NOMO-1 treated with DMSO at 0.1 percent for 48 hours (cell line): ENCODE data around the gene SLC4A1.

Experiments
- DNase-seq: peaks from one replicate; lab custom pipeline; 2025; ENCODE audit not compliant: unreplicated experiment; lab: John Stamatoyannopoulos, UW

SLC4A1 gene

DNA sequence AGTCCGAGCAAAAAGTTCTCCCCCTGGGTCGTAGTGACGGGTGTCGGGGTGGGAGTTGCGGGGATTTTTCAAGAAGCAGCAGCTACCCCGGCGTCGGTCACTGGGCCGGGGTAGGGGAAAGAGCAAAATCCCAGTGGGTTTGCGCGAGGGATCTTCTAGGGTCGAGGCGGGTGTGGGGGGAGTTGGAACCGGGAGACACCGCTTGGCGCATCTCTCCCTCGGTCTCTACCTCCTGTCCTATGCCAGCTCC lies 46.1 kb downstream of the SLC4A1 start:
- no peak for DNase-seq

DNA sequence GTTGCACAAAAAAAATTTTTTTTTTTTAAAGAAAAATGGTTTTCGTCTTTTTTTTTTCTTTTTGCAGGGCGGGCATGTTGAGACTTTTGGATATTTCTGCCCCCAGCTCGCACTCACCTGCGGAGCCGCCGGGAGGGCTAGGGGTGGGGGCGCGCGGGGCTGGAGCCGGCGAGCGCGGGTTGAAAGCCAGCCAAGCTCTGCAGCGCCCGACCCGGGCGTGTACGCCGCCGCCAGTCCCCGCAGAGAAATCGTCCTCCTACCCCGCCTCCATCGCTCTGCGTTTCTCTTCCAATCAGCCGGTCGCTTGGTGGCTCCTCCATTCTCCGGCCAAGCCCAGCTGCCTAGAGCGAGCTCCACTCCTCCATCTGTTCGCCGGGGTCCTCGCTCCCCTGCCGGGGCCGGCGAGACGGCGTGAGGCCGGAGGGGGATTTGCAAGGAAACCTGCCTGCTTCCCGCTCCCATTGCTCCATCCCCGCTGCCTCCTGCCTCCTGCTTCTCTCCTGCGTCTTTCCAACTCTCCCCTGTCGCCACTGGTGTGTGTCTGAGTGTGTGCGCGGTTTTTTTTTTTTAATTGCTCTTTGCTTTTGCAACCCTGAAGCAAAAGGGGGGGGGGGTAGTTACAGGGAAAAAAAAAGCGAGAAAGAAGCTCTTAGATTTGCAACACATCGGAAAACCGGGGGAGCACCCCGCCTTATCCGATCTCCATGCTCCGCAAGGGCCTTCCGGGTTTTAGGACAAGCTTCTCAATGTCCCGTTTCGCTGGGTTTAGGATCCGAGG lies 46.7 kb downstream of the SLC4A1 start:
- peak; percentile 65 for DNase-seq

DNA sequence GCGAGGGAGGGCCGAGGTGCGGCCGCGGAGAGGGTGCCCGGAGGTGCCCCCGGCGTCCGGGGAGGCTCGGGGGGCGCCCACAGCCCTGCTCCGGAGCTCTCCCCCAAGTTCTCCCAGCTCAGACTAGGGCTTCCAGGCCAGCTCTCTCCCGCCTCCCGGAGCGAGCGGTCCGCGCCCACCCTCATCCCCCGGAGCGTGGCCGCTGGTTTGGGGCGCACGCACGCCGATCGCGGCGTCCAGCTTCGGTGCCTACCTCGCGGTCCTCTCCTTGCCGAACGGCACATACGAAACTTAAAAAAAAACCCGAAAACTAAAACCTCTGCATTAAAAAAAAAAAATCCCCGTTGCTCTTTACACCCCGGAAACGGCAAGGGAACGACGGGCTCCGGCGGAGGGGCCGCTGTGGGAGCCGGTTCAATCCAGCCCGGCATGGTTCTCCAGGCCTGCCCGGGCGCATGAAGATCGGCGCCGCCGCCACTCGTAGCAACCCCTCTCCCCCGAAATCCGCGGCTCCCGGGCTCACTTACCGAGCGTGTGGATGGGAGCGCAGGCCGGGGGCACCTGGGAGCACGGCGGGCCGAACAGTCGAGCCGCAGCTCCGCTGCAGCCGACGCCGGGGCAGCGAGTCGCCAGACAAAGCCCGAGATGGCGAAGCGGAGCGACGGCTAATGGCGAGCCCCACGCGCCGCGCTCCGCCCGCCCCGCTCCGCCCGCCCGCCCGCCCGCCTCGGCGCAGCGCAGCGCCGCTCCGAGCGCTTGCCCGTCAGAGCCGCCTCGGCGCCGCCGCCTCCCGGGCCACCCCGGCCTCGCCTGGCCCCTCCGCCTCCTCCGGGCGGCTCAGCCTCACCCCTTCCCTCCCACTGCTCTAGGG lies 47.5 kb downstream of the SLC4A1 start:
- peak; percentile 43 for DNase-seq

DNA sequence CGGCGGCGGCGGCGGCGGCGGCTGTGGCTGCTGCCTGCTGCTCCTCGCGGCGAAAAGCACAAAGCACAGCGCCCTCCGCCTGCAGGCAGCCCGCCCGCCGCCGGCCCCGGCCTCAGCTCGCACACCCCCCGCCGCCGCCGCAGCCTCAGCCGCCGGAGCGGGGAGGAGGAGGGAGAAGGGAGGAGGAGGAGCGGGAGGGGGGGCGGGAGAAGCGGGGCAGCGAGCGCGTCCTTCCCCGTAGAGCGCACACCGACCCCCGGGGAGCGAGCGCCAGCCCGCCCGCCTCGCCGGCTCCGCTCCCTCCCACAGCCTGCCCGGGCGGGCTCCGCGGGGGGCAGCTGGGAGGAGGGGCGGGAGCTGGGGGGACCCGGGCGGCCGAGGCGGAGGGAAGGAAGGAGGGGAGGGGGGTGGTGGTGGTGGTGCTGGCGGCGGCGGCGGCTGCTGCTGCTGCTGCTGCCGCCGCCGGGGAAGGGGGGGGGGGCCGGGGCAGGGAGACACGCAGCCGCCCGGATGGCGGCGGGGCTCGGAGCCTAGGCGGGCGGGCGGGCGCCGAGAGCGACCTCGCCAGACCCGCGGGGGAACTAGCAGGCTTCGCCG lies 48.2 kb downstream of the SLC4A1 start, which contains the start of gene UBTF:
Gene UBTF, minus strand, starts transcription at position 60 of the 597 bp plus-strand sequence. CDS start 1,446 bp downstream, outside the sequence.
- peak; percentile 25 for DNase-seq

DNA sequence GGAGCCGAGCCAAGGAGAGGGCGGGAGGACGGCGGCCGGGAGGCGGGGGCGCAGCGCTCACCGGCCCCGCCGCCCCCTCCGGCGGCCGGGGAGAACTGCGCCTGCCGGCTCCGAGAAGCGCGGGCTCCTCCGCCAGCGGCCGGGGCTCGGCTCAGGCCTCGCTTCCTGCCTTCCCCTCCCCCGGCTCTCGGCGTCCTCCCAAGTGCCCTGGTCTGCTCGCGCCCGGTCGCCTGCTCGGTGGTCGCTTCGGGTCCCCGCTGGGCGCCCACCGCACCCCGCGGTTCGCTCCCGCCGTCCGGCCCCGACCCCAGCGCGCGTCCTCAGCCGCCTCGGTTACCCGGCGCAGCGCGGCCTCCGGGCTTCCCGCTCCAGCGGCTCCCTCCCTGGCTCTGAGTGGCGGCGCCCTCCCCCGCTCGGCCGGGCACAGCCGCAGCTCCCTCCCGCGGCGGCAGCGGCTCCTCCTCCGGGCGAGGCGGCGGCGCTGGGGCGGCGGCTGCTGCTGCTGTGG lies 48.8 kb downstream of the SLC4A1 start:
- peak; percentile 52 for DNase-seq

DNA sequence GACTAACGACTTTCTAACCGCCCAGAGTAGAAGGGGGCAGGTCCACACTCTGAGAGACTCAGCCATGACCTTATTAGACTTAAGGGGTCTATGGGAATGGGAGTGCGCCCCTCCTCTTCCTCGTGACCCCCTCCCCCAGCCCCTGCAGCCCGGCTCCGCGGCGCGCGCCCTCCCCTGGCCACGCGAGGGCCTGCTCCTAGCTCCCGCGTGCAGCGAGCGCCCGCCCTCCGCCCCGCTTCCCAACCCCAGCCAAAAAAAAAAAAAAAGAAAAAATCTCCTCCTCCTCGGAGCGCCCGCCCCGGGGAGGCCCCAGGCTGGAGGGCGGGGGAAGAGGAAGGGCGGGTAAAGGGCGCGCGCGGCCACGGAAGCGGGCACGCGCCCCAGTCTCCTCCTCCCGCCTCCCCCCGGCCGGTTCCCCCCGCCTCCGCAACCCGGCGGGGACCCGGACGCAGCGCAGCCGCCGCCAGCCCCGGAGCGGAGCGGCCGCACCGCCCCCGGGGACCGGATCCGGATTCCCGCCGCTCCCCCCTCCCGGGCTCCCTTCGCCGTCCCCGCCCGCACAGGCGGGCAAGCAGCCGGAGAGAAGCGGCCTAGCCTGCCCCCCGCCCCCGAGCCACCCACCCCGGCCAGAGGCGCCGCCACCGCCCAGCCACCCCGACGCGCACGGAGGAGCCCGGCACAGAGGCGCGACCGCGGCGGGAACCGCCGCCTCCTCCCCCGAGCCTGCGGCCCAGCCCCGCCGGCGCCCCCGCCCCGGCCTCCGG lies 49.4 kb downstream of the SLC4A1 start:
- peak; percentile 81 for DNase-seq

DNA sequence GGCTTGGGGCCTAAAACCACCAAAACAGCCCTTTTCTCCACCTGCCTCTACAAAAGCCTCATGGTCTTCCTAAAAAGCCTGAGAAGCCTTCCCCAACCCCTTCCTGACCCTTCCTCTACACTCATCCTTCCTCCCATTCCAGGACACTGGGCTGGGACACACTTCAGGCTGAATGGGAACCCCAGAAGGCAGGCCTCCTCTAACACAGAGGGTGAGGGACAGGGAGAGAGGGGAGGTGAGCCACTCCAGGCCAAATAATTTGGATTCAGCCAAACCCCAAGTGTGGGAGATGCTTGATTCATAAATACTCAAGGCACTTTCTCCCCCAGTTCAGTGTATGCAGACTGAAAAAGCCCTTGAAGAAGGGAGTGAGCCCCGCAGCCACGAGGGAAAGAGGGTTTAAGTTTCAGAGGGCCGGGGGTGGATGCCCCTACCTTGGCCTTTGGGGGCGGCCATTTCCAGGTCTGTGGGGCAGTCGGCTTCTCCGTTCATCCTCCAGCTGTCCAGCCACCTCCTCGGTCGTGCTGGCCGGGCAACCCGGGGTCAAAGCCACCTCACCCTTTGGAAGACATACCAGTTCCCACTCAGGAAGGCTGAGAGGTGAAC lies 50.1 kb downstream of the SLC4A1 start:
- DNase-seq: no peak

DNA sequence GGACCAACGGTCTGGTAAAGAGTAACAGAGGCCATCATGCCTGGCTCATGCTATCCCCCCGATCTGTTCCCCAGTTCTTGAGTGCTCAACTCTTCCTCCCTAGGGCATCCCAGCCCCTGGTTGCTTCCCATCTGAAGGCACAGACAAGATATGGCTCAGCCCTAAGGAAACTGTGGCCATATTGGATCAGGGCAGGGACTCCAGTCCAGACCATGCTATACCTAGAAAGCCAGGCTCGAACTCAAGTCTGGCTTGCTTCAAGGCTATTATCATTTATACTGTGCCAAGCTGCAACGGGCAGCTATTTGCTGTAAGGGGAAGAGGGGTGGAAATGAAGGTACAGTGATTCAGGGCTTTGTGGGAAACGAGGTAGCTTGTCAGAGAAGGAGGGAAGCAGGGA lies 51.2 kb downstream of the SLC4A1 start:
- DNase-seq: no peak

DNA sequence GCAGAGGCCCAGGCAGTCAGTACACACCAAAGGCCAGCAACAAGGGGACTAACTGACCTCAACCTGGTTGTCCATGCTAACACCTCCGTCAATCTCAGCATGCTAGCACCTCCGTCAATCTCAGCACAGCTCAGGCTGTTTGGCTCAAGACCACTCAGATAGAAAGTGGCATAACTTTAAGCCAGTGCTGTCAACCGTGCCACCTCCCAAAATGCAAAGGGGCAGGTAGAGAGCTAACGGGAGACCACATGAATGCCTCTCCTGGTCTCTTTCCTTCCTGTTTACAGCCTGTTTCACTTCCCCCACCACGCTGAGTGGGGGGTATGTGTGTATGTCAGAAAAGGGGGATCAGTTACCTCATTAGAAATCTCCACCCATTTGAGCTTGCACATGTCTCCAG lies 51.8 kb downstream of the SLC4A1 start:
- peak; percentile 22 for DNase-seq

DNA sequence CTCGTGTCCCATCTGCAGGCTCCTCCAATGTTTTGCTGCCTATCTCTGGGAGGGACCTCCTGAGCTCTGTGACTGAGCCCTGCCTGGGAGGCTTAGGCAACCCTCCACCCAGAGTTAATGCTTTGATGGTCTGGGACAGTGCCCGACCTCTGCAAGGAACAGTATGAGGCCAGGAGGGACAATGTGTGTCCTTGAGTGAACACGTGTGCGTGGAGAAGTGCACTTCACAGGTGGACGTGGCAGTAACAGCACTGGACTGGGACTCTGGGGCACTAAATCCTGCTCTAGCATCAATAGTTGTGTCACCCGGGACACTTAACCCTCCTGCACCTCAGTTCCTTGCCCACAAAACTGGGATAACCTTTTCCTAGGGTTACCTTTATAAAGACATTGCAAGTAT lies 53.0 kb downstream of the SLC4A1 start:
- no peak for DNase-seq

DNA sequence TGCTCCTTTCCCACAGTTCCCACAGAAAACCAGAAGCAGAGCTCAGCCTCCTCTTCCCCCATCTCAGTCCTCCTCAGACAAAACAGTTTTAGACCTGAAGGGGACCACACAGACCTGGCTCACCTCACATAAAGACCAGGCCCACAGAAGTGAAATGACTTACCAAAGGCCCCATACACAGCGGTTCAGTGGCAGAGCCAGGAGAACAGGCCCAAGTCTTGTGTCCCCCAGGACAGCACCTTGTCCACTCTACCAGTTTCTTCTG lies 53.8 kb downstream of the SLC4A1 start:
- no peak for DNase-seq

DNA sequence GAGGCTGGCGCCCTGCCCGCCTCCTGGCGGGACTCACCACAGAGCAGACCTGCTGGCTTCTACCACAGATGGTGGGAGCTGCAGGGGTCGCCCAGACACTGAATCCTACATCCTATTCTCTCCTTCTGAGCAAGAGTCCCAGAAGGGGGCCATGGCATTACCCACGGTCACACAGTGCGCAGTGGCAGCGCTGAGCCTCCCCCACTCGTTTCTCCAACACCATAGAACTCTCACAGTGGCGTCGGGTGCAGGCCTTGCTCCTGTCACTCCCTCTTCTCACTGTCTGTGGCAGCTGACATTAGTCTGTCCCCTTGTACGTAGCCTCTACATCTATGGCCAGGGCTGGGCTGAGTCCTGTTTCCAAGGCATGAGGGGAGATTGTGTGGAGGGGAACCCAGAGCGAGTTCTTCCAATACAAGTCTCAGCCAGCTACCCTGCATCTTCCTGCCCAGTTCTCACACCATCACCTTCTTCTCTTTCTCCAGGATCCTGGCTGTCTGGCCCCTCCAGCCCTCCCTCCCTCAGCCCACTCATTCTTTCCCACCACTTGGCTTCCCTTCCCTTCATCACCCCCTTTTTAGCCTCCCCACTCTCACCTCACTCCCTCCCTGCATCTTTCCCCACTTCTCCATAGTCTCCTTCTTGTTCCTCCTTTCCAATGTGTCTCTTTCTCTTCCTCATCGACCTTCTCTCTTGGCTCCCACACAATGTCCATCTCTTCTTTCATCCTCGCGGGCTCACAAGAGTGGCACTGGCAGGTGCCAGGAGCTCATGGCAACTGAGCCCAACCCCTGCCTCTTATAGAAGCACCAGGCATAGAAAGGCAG lies 54.3 kb downstream of the SLC4A1 start:
- DNase-seq: no peak

DNA sequence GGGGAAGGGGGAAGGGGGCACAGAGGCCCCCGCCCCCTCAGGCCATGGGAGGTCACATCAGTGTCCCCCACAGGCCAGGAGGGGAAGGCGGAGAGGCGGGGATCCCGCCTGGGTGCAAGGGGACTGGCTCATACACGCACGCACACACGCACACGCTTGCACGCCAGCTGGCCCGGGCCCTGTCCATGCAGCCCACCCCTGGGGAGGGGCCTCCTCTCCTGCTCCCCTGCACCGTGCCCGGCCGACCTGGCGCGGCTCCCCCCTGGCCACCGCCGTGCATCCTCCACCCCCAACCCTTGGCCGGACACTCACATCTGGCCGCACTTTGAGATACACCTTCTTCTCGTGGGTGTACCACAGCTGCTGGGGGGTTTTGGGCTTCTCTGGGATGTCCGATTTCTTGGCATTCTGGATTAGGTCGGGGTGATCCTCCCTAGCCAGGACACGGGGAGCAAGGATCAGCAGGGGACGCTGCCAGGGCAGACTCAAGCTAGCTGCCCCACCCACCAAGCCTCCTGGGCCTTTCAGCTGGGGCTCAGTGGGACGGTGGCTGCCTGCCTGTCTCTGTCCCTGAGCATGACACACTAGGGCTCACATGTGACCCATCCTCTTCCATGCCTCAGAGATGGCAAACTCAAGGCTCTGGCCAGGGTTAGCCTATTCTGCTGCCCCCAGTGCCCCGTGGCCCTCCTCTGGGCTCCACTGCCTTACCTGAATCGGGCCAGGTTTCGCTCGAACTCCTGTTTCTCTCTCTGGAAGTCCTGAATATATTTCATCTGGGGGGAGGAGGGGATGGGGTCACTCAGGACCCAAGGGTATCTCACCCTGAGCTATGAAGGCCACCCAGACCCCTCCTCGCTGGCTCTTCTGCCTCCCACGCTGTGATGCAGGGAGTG lies 55.2 kb downstream of the SLC4A1 start:
- no peak for DNase-seq

DNA sequence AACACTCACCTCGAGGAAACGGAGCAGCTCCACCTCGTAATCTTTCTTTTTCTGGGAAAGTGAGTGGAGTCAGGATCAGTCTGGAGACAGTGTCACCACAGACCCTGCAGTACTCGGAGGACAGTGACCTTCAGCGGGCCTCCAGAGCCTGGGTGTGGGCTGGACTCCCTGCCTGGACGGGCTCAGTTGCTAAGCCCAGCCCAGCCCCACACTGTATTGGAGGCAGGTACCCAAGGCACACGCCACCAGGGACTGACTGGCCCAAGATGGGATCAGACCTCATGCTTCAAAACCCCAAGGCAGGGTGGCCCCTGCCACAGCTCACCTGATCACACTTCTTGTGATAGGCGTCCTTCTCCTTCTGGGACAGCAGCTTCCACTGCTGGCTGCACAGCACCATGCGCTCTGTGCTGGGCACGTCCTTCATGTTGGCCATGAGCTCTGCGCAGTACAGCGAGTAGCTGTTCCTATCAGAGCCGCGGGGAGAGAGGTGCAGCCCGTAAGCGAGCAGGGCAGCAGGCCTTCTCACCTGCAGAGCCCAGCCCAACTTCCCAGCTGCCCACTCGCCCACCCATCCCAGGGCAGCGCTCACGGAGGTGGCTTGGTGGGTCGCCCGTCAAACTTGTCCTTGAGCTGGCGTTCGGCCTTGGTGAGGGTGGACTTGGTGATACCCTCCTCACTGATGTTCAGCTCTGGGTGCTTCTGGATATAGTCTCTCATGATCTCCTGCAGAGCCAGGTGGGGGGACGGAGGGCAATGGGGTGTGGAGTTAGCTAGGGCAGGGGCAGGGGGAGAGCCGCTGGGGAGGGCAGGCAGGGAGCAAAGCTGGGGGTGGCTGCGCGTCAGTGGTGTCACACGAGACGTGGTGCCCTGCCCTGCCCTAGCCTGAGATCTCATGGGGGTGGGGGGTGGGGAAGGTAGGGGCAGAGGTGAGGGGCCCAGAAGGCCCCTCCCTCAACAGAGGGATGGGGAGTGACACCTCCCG lies 56.4 kb downstream of the SLC4A1 start:
- DNase-seq: no peak

DNA sequence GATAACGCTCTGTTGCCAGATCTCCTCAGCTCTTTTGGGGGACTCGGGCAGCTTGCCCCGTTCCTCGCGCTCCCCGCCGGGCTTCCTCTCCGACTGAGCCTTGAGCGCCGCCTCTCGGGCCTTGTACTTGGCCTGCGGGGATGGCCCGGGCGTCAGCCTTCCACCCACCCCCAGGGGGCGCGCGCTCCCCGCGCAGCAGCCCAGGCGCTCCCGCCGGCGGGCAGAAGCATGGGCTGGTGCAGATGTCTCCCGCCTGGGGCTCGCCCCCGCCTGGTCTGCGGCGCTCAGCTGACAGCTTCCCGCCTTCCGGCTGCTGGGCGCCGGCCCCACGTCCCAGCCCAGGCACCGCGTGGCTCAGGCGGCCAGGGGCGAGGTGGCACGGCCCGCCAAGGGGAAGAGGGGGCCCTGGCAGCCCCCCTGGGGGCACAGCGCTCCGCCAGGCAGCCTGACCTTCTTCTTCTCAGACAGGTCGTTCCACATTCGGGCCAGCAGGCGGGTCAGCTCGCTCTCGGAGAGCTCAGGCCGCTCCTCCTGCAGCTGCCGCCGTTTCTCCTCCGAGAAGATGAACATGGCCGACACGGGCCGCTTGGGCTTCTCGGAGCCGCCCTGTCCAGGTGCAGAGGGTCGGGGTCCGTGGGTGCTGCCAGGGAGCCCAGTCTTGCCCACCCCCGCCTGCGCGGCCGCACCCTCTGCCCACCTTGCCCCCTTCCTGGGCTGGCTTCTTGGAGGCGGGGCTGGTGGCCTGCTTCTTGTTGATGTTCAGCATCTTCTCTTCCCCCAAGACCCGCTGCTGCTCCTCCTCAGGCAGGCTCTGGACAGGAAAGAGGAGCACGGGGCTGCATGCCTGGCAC lies 57.4 kb downstream of the SLC4A1 start:
- DNase-seq: peak; percentile 89

DNA sequence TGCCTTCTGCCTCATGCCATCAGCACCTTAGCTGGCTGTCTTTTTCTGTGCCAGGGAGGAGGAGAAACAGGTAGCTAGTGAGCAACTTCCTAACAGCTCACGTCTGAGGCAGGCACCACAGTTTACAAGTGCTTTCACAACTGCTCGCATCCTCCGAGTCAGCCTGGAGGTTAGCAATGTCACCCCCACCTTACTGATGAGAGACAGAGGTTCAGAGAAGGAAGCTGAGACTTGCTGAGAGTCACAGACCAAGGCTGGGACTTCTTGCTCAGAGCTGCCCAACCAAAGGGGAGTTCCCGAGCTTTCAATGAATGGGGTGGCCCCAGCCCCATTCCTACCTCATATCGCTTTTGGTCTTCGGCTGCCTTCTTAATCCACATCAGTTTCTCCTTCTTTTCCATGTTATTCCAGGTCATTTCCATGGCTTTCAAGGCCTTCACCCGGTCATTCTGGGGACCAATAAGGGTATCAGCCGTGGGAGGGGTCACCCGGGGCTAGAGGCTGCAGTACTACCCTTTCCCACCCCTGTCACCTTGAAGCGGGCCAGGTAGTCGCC lies 58.1 kb downstream of the SLC4A1 start:
- DNase-seq: no peak

DNA sequence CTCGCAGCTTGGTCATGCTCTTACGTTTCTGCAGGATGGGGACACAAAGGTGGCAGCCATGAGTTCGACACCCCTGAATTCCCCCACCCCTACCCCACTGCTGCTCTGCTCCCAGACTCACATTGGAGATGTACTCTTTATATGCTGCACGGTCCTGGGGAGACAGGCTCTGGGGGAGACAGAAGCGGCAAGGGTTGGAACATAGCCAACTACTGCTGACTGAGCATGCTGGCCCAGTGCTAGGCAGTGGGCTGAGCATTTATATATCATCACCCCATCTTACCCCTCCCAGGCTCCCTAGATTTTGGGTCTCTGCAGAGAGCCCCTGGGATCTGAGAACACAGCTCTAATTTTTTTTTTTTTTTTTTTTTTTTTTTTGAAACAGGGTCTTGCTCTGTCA lies 60.2 kb downstream of the SLC4A1 start:
- DNase-seq: no peak
